Hematopoietic multipotent progenitor cell treated with erythropoietin and hydrocortisone succinate and interleukin-3 and kit ligand, for 17 days (in vitro differentiated cells): Measurements from ENCODE around the gene MLF2.
A peak's percentile ranks its signal among the peaks of the same experiment; 100 is the strongest.
"Not testable (repeated sequence)": the region's sequence is repeated elsewhere in the genome, so short reads cannot be mapped to it uniquely, and the experiment has no call there.

ENCODE experiments used
- DNase-seq: peaks from one replicate; pipeline ENCODE4 v3.0.0-alpha.2; 2015; ENCODE audit warnings: low spot score

MLF2 gene

DNA sequence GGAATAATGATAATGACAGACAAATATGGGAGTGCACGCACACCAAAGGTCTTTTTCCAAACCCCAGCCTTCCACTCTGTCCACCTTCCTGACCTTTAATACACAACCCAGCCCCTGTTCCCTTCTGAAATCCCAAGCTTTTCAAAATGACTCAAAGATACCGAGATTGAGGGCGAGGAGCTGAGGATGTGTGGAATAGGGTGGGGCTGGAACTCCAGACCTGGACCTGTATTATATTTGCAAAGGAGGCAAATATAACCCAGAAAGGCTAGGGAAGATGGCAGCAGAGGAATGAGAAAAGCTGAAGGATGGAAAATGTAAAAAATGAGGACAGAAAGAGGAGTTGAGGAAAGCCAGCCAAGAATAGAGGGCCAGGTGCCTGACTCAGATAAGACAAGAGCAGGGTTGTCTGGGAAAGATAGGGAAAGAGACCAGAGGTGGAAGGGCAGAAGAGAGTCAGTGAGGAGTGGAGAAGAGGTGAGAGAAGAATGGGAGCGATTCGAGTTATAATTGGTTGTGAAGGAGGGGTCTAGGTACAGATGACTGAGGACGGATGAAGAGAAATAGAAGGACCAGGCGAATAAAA lies 12.2 kb upstream of the MLF2 start:
- peak; percentile 76 for DNase-seq

GRCh38 chr12:6764011-6764828 lies 11.3 kb upstream of the MLF2 start:
- peak; percentile 69 for DNase-seq

DNA sequence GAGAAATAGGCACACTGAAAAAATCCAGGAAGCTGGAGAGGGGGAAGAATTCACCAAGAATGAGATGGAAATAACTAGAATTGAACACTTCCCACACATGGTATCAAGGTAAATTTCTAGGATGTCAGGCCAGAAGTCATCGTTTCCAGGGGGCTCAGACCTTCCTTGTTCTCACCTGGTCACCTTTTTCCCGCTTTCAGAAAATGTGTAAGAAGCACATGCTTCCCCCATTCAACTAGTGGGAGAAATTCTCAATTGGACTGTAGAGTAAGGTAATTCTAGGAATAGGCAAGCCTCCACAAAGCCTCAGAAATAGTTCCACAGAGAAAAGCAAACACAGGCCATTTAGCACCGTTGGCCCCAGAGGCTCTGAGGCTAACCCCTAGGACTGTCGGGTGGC lies 10.4 kb upstream of the MLF2 start:
- DNase-seq = no peak

DNA sequence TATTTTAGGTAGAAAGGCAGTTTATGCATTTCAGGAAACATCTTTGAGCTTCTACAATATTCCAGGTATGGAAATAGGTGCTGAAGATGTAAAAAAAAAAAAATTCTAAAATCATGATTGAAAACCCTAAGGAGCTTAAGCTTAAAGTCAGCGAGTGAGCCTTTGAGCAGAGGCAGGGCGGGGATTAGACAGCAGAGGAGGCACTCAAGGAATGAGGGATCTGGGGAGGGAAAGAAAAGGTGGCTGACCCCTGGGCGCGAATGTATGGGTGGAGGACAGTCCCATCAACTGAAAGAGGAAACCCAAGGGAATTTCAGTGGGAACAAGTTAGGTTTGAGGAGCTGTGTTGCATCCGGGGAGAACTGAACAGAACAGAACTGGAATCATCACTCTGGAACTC lies 6.8 kb upstream of the MLF2 start:
- DNase-seq = no peak

- no peak for DNase-seq
Observed at GRCh38 chr12:6758506-6759095, 5.7 kb upstream of the MLF2 start.

DNA sequence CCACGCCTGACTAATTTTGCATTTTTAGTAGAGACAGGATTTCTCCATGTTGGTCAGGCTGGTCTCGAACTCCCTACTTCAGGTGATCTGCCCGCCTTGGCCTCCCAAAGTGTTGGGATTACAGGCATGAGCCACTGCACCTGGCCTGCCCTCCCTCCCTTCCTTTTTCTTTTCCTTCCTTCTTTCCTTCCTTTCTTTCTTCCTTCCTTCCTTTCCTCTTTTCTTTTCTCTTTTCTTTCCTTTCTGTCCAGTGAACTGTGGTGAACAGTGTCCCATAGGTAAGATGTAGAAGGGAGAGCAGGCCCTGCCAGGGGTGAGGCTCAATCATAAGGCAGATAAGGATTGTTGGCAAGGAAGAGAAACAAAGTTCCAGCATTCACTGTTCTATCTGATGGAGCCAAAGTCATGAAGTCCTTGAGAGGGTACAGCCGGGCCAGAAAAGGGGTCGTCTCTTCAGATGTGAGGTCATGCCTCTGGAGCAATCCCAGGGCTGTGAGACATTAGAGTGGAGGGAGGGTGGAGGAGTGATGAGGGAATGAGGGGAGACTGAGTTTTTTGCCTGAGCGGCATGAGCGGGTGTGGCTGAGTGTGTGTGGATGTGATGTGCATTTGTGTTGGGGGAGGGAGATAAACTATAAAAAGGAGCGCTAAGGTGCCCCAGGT lies 4.2 kb upstream of the MLF2 start:
- peak; percentile 46 for DNase-seq

GRCh38 chr12:6754411-6754810 lies 1.5 kb upstream of the MLF2 start:
- no peak for DNase-seq

GRCh38 chr12:6753772-6754356 lies 923 bp upstream of the MLF2 start:
- no peak for DNase-seq

- peak; percentile 25 for DNase-seq
Observed at GRCh38 chr12:6752167-6752920, 597 bp downstream of the MLF2 start.

- DNase-seq = no peak
Observed at GRCh38 chr12:6751767-6752166, 1.2 kb downstream of the MLF2 start.

GRCh38 chr12:6750506-6750905 lies 2.4 kb downstream of the MLF2 start:
- DNase-seq = no peak

DNA sequence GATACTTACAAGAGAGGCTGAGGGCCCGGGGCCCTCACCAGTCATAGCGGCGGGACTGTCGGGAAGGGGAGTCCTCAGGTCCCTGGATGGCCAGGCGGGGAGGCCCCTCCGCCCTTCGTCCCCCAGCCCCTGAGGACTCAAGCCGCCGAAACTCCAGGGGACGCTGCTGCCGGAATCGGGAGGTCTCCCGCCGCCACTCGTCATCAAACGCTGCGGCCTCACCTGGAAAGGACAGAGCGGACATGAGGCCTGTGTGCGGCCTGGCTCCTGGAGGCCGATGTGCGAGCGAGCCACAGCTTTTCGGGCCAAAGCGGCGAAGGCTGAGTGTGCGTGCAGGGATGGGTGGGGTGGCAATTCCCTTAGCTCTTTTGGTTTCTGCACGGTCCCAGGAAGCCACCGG lies 4.2 kb downstream of the MLF2 start:
- DNase-seq = no peak

- no peak for DNase-seq
Observed at GRCh38 chr12:6747216-6747615, 5.7 kb downstream of the MLF2 start.

- DNase-seq = no peak
Observed at GRCh38 chr12:6745741-6746525, 7.0 kb downstream of the MLF2 start.

GRCh38 chr12:6743300-6743699 lies 9.6 kb downstream of the MLF2 start:
- not testable (repeated sequence) for DNase-seq

DNA sequence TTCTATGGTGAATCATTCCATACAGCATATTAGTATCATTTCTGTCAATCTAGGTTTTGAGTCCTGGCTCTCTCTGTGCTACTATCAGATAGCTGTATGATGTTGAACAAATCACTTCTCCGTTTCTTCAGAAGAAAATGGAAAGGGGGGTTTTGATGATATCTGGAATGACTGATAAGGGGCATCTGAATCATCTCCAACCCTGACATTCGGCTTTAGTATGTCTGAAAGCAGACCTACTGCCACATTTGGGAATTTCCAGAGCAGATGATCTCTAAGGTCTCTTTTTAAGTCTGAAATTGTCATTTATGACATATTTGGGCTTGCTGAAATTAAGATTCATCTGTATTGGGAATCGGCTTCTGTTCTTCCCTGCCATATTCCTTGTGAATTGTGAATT lies 10.1 kb downstream of the MLF2 start:
- DNase-seq = no peak

DNA sequence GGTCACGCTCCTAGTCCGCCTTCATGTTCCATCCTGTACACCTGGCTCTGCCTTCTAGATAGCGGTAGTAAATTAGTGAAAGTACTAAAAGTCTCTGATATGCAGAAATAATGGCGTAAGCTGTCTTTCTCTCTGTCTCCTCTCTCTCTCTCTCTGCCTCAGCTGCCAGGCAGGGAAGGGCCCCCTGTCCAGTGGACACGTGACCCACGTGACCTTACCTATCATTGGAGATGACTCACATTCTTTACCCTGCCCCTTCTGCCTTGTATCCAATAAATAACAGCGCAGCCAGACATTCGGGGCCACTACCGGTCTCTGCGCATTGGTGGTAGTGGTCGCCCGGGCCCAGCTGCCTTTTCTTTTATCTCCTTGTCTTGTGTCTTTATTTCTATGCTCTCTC lies 10.9 kb downstream of the MLF2 start:
- DNase-seq = not testable (repeated sequence)

- no peak for DNase-seq
Observed at GRCh38 chr12:6736754-6737153, 16.2 kb downstream of the MLF2 start.

GRCh38 chr12:6735448-6736191 lies 17.3 kb downstream of the MLF2 start:
- peak; percentile 69 for DNase-seq
